Activated naive CD4-positive, alpha-beta T cell treated with anti-CD3 and anti-CD28 coated beads for 36 hours (primary cell): ENCODE measurements around the gene FGFR3. TPM values are rescaled to one million over a fixed set of nuclear protein-coding genes. Genes with fewer than 3 reads are reported as not detected.

Experiments used
- CTCF ChIA-PET: fragments of 350-600 bp; sonication (Branson Sonifier 250); formaldehyde crosslinking; loops from one replicate; lab custom pipeline; 2021; ENCODE audit warnings: antibody characterized with exemption; lab: Charles Lee
- DNase-seq: peaks from one replicate; pipeline ENCODE4 v3.0.0-alpha.2; 2020
- H3K27ac Mint-ChIP-seq: one replicate; pipeline ENCODE4 v1.8.0; 2021; ENCODE audit warnings: mild to moderate bottlenecking, mixed read lengths
- H3K27me3 Mint-ChIP-seq: one replicate; pipeline ENCODE4 v1.8.0; 2021; ENCODE audit warnings: low read depth, mixed read lengths
- H3K36me3 Mint-ChIP-seq: one replicate; pipeline ENCODE4 v1.8.0; 2021; ENCODE audit warnings: low read depth, mixed read lengths
- H3K4me1 Mint-ChIP-seq: one replicate; pipeline ENCODE4 v1.8.0; 2021; ENCODE audit warnings: low read depth, mixed read lengths
- H3K4me3 Mint-ChIP-seq: one replicate; pipeline ENCODE4 v1.8.0; 2021; ENCODE audit warnings: mild to moderate bottlenecking, moderate library complexity, mixed read lengths
- H3K9me3 Mint-ChIP-seq: one replicate; pipeline ENCODE4 v1.8.0; 2021; ENCODE audit warnings: mixed read lengths
- intact Hi-C: fragments of 100-400 bp; cut with micrococcal nuclease; formaldehyde crosslinking; loops from one replicate; pipeline ENCODE4 v1.15.1; 2023
- total RNA-seq, 2 experiments: library from RNA; stranded (reverse); gene quantifications; one replicate each; pipeline ENCODE4 v1.2.3, GENCODE V29; 2021

The FGFR3 gene
- total RNA-seq, result under 1 TPM; 0.27 to 0.52 TPM

DNA sequence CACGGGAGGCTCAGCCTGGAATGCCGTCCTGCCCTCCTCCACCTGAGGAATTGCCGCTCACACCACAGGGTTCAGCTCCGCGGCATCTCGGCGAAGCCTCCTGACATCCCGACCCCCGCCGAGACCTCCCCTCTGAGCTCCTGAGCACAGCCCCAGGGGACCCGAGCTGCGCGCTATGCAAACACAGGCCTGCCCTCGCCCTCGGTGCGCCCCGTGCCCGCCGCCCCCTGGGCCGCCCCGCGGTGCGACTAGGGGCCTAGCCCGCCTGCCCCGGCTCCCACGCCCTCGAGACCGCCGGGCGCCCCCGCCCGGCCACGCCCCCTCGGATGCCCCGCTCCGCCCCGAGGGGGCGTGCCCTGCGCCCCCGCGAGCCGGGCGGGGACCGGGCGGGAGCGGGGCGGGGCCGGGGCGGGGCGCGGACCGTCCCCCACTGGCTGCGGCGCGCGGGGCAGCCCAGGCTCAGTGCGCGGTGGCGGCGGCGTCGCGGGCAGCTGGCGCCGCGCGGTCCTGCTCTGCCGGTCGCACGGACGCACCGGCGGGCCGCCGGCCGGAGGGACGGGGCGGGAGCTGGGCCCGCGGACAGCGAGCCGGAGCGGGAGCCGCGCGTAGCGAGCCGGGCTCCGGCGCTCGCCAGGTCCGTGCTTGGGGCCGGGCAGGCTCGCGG lies at the start of gene FGFR3:
Gene FGFR3 (plus strand): TSS at position 462 of the 664 bp plus-strand sequence. CDS start 642 bp downstream, outside the sequence.
- Mint-ChIP-seq H3K27me3 (peaks cover 17% of the 10 kb centered on the region), H3K9me3 (no peaks in the 10 kb centered on the region), H3K4me3 (peak within 1 kb of the TSS; percentile 9), H3K36me3 (no peaks in the 10 kb centered on the region), H3K27ac (no peak within 1 kb of the TSS), H3K4me1 (no peaks in the 10 kb centered on the region)
- CTCF ChIA-PET, result interaction anchor here (1.0 kb wide), 1 partner anchor 33 kb away, joined by 3 read pairs; no protein-coding TSS in a partner anchor
- intact Hi-C loops, result no loop called here
- peak; percentile 12 for DNase-seq

DNA sequence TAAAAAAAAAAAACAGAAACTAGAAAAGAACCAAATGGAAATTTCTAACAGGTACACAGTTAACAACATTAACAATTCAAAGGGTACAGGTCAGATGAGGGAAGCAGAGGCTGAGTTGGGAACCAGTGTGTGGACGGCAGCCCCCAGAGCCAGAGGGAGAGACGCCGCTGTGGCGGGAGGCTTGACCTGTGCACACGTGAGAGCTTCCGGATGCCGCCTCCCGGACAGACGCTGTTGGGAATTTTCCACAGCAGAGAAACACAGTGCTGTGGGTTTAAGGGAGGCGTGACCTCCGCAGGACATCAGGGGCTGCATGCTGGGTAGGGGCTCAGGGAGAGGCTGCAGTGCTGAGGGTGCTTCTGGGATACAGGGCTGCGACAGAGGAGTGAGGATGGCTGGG lies 49.5 kb upstream of the FGFR3 start:
- Mint-ChIP-seq H3K27ac (peak overlapping the region; percentile 54), H3K9me3 (peaks cover 4% of the 10 kb centered on the region), H3K4me3 (no peak overlapping the region), H3K27me3 (no peaks in the 10 kb centered on the region), H3K4me1 (no peaks in the 10 kb centered on the region), H3K36me3 (peaks cover 40% of the 10 kb centered on the region)
- intact Hi-C loops, result no loop called here
- DNase-seq, result no peak
- CTCF ChIA-PET, result interaction anchor here (1.2 kb wide), 1 partner anchor 20 kb away, joined by 3 read pairs; no protein-coding TSS in a partner anchor

DNA sequence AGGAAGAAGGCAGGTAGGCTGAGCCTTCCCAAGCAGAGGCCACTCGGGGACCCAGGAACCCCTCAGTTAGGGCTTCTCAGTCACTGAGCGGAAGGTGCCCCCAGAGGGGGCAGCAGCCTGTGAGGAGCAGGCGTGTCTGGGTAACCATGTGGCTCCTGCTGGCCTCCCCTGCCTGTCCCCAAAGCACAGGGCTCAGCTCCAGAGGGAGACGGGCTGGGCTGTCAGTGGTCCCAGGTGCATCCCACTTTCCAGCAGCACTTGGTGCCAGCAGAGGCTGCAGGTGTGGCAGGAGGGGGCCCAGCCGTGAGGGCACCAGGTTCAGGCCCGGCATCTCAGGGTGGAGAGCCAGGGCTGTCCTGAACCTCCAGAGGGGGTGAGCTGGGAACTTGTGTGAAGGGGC lies 49.1 kb upstream of the FGFR3 start:
- H3K36me3 Mint-ChIP-seq, result peaks cover 36% of the 10 kb centered on the region
- H3K9me3 Mint-ChIP-seq, result no peaks in the 10 kb centered on the region

DNA sequence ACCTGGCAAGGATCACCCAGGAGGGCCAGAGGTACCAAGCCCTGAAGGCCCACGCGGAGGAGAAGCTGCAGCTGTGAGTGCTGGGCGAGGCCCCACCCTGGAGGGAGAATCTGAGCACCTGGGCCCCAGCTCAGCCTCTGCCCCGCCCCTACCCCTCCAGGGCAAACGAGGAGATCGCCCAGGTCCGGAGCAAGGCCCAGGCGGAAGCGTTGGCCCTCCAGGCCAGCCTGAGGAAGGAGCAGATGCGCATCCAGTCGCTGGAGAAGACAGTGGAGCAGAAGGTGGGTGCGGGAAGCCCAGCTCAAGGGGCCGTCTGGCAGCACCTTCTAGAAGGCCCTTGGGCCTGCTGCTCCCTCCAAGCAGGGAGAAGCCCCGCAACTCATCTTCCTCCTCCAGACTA lies 48.5 kb upstream of the FGFR3 start:
- Mint-ChIP-seq H3K9me3 (no peaks in the 10 kb centered on the region), H3K27me3 (no peaks in the 10 kb centered on the region), H3K27ac (no peak overlapping the region), H3K4me1 (no peaks in the 10 kb centered on the region), H3K4me3 (no peak overlapping the region), H3K36me3 (peaks cover 31% of the 10 kb centered on the region)
- intact Hi-C loops, result no loop called here
- DNase-seq, result no peak
- CTCF ChIA-PET, result interaction anchor here (1.2 to 2.2 kb wide), 4 partner anchors 21 to 76 kb away, joined by 3 to 19 read pairs (median 4); no protein-coding TSS in a partner anchor

More for the DNA sequence above, 49.1 kb upstream of the FGFR3 start:
- CTCF ChIA-PET, result interaction anchor here (1.2 to 2.2 kb wide), 3 partner anchors 20 to 66 kb away, joined by 3 to 19 read pairs (median 5); no protein-coding TSS in a partner anchor
- Mint-ChIP-seq H3K4me3 (no peak overlapping the region), H3K27ac (peak overlapping the region; percentile 54), H3K4me1 (no peaks in the 10 kb centered on the region), H3K27me3 (no peaks in the 10 kb centered on the region)
- intact Hi-C loops, result no loop called here
- DNase-seq, result no peak

DNA sequence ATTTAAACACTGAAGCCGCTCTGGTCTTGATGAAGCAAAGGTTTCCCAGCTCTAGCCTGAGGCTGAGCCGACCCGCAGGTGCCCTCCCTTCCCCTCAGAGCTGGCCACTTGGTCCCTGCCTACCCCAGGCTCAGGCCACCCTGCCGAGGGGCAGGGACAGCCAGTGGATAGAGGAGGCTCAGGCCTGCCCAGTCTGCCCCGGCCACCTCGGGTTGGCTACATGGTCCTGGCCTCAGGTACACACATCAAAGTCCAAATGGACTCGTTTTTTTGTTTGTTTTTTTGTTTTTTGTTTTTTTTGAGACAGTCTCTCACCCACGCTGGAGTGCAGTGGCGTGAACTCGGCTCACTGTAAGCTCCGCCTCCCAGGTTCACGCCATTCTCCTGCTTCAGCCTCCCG lies 47.9 kb upstream of the FGFR3 start:
- no peak overlapping the region for H3K4me3 Mint-ChIP-seq
- CTCF ChIA-PET, result interaction anchor here (0.6 to 2.2 kb wide), 6 partner anchors 19 to 165 kb away, joined by 3 to 19 read pairs (median 4); no protein-coding TSS in a partner anchor
- peaks cover 28% of the 10 kb centered on the region for H3K36me3 Mint-ChIP-seq
- H3K27me3 Mint-ChIP-seq, result no peaks in the 10 kb centered on the region
- H3K9me3 Mint-ChIP-seq, result no peaks in the 10 kb centered on the region
- DNase-seq, result no peak
- intact Hi-C loops, result no loop called here
- no peak overlapping the region for H3K27ac Mint-ChIP-seq
- H3K4me1 Mint-ChIP-seq, result no peaks in the 10 kb centered on the region

- no peaks in the 10 kb centered on the region for H3K4me1 Mint-ChIP-seq
- H3K27ac Mint-ChIP-seq, result no peak overlapping the region
- no peaks in the 10 kb centered on the region for H3K9me3 Mint-ChIP-seq
- H3K27me3 Mint-ChIP-seq, result no peaks in the 10 kb centered on the region
- H3K4me3 Mint-ChIP-seq, result no peak overlapping the region
- no peak for DNase-seq
- intact Hi-C loops, result loop anchor here (2.0 kb wide), 1 partner anchor 263 kb away; the partner anchor contains the start of gene NELFA
- H3K36me3 Mint-ChIP-seq, result peaks cover 24% of the 10 kb centered on the region
- CTCF ChIA-PET, result interaction anchor here (0.6 to 2.2 kb wide), 6 partner anchors 19 to 164 kb away, joined by 3 to 19 read pairs (median 4); no protein-coding TSS in a partner anchor
Observed at GRCh38 chr4:1745697-1746096, 47.4 kb upstream of the FGFR3 start.

DNA sequence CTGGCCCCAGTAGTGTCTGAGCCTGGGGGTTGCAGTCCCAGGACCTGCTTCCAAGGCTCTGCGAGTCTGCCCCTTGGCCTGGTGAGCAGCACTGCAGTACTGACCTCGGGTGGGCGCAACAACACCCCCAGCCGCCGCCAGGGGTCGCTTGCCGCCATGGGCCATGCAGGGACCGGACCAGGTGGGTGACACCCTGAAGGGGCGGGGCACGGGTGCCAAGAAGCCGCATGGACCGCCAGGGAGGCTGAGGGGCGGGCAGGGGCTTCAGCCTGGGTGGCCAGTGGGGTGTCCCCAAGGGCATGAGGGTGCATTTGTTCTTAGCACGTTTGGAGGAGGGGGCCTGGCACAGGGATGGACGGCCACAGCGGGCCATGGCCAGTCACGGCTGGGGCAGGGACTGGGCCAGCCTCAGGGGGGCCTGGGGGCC lies 46.8 kb upstream of the FGFR3 start:
- H3K27me3 Mint-ChIP-seq, result no peaks in the 10 kb centered on the region
- no peaks in the 10 kb centered on the region for H3K9me3 Mint-ChIP-seq
- H3K4me1 Mint-ChIP-seq, result no peaks in the 10 kb centered on the region
- H3K27ac Mint-ChIP-seq, result no peak overlapping the region
- H3K4me3 Mint-ChIP-seq, result no peak overlapping the region
- peak; percentile 81 for DNase-seq
- H3K36me3 Mint-ChIP-seq, result peaks cover 20% of the 10 kb centered on the region
- CTCF ChIA-PET, result interaction anchor here (0.6 to 4.1 kb wide), 5 partner anchors 20 to 175 kb away, joined by 3 to 55 read pairs (median 11); no protein-coding TSS in a partner anchor
- intact Hi-C loops, result loop anchor here (2.0 kb wide), 1 partner anchor 263 kb away; the partner anchor contains the start of gene NELFA

DNA sequence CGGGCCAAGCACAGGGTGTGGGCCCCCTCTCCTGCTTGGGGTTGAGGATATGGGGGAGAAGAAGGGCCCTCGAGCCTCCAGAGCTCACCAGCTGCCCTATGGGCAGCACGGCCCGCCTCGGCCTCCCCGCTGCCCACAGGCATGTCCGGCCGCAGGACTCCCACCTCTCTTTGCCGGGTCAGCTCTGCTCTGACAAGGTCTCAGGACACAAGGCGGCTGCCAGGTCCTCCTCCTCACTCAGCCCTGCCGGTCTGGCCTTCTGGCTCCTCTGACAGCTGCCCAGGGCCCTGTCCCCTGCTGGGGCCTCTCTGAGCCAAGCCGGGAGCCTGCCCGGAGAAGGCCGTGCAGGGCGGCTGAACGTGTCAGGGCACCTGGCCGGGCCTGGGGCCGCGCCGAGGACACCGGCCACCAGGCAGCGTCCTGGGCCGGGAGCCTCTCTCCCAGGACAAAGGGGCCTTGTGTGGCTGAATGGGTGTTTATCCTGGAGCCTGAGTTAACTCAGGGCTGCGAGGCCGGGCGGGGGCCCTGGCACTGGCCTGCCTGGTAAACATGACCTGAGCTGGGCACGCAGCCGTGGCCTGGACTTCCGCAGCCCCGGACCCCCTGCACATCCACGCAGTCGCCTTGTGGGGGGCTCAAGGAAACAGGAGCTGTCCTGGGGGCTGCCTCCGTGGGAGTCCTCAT lies 46.0 kb upstream of the FGFR3 start:
- no peaks in the 10 kb centered on the region for H3K9me3 Mint-ChIP-seq
- CTCF ChIA-PET, result interaction anchor here (0.6 to 4.1 kb wide), 10 partner anchors 17 to 174 kb away, joined by 3 to 55 read pairs (median 6); no protein-coding TSS in a partner anchor

DNA sequence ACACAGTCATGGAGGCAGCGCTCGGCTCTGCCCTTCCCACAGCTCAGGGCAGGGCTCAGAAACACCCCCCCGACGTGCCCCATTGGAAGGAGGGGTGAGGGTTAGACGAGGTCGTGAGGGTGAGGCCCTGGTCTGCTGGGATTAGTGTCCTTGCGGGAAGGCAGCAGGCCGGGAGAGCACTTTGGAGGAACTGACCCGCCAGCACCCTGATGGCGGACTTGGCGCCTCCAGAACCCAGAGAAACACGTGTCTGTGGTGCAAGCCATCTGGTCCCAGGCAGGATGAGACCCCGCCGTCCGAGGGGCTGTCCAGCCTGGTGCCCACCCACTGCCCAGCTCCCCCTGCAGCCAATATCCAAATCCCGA lies 45.5 kb upstream of the FGFR3 start:
- no peaks in the 10 kb centered on the region for H3K9me3 Mint-ChIP-seq
- peaks cover 2% of the 10 kb centered on the region for H3K4me1 Mint-ChIP-seq
- no peaks in the 10 kb centered on the region for H3K27me3 Mint-ChIP-seq
- no peak overlapping the region for H3K27ac Mint-ChIP-seq
- intact Hi-C loops, result loop anchor here (2.0 kb wide), 1 partner anchor 261 kb away; the partner anchor contains the start of gene NELFA
- CTCF ChIA-PET, result interaction anchor here (0.7 to 4.1 kb wide), 18 partner anchors 15 to 152 kb away, joined by 3 to 55 read pairs (median 4); no protein-coding TSS in a partner anchor
- H3K36me3 Mint-ChIP-seq, result peaks cover 14% of the 10 kb centered on the region
- no peak overlapping the region for H3K4me3 Mint-ChIP-seq
- DNase-seq, result no peak

More for the DNA sequence above, 46.0 kb upstream of the FGFR3 start:
- Mint-ChIP-seq H3K4me3 (no peak overlapping the region), H3K36me3 (peaks cover 14% of the 10 kb centered on the region), H3K4me1 (no peaks in the 10 kb centered on the region), H3K27ac (no peak overlapping the region), H3K27me3 (no peaks in the 10 kb centered on the region)
- DNase-seq, result no peak
- intact Hi-C loops, result loop anchor here (2.0 kb wide), 1 partner anchor 262 kb away; the partner anchor contains the start of gene NELFA

DNA sequence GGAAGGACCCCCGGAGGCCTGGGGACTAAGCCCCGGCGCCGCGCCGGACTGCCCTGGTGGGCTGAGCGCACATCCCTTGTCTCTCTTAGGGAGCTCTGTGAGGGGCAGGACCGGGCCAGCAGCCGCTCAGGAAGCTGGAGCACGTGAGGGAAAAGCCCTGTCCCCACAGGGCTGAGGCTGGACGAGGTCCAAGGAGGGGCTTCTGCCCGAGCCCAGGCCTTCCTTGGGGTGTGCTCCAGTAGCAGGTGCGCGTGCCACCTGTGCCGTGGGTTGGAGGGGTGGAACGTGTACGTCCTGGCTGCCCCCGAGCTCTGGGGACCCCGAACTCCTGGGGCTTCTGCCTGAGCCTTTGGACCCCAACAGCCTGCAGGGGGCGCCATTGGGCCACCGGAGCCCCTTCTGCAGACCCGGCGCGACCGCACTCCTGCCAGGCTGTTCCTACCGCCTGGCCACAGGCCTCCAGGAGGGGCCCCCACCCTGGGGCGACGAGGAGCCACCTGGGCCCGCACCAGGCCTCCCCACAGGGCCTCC lies 44.6 kb upstream of the FGFR3 start:
- H3K4me1 Mint-ChIP-seq, result peaks cover 6% of the 10 kb centered on the region
- intact Hi-C loops, result loop anchor here (1.0 kb wide), 3 partner anchors 20 to 151 kb away; no protein-coding TSS in a partner anchor
- peaks cover 8% of the 10 kb centered on the region for H3K36me3 Mint-ChIP-seq
- no peaks in the 10 kb centered on the region for H3K9me3 Mint-ChIP-seq
- CTCF ChIA-PET, result interaction anchor here (0.6 to 4.1 kb wide), 22 partner anchors 9 to 151 kb away, joined by 3 to 55 read pairs (median 4); no protein-coding TSS in a partner anchor
- H3K4me3 Mint-ChIP-seq, result no peak overlapping the region
- DNase-seq, result peak; percentile 89
- no peak overlapping the region for H3K27ac Mint-ChIP-seq
- no peaks in the 10 kb centered on the region for H3K27me3 Mint-ChIP-seq

DNA sequence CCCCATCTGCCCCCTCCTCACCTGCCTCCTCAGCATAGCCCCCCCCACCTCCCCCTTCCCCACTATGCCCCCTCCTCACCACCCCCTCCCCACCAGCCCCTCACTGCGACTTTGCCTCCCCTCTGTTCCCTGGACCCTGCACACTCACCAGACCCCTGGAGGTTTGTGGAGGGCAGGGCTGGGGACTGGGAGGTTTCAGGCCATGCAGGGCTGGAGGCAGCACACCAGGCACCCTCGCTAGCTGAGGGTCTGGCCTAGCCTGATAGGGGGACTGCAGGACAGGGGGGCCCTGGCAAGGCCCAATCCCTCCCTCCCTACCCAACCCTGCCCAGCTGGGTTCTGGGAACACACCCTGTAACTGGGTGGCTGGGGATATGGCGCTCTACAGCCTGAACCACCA lies 43.7 kb upstream of the FGFR3 start:
- H3K36me3 Mint-ChIP-seq, result peaks cover 3% of the 10 kb centered on the region
- no peaks in the 10 kb centered on the region for H3K9me3 Mint-ChIP-seq
- no peak for DNase-seq
- CTCF ChIA-PET, result interaction anchor here (4.1 kb wide), 1 partner anchor 60 kb away, joined by 55 read pairs; no protein-coding TSS in a partner anchor
- H3K27ac Mint-ChIP-seq, result no peak overlapping the region
- H3K4me1 Mint-ChIP-seq, result peaks cover 6% of the 10 kb centered on the region
- intact Hi-C loops, result no loop called here
- H3K27me3 Mint-ChIP-seq, result no peaks in the 10 kb centered on the region
- no peak overlapping the region for H3K4me3 Mint-ChIP-seq
